GM19324 (cell line): ENCODE data around the gene ISL1.

Source experiments
- ATAC-seq: cut with Tn5 transposase; IDR thresholded peaks from one replicate; pipeline ENCODE4 v1.9.1; 2021; ENCODE audit warnings: mild to moderate bottlenecking, moderate library complexity; ENCODE audit not compliant: unreplicated experiment, low FRiP score

Gene ISL1

GRCh38 chr5:51439232-51439631 lies 56.0 kb downstream of the ISL1 start:
- ATAC-seq: no peak
